Body of pancreas (tissue), 4 donors: ENCODE data around the gene NTN4.

Experiments used
- POLR2A ChIP-seq, 3 donors: fragments of 450-650 bp; IDR thresholded peaks; one replicate each; pipeline ENCODE4 v1.6.1; 2016; ENCODE audit warnings: antibody characterized with exemption in 3 of 3, mild to moderate bottlenecking in 2 of 3
- TF ChIP-seq, protein P1 (sequence below), 7 experiments: fragments of 450-650 bp in 4 of 7; fragments of 200-600 bp in 3 of 7; sonication (generic) in 3 of 7; IDR thresholded peaks; one replicate each; pipeline ENCODE4 v1.5.1; 2016 to 2019; ENCODE audit warnings: antibody characterized with exemption in 7 of 7

DNA sequence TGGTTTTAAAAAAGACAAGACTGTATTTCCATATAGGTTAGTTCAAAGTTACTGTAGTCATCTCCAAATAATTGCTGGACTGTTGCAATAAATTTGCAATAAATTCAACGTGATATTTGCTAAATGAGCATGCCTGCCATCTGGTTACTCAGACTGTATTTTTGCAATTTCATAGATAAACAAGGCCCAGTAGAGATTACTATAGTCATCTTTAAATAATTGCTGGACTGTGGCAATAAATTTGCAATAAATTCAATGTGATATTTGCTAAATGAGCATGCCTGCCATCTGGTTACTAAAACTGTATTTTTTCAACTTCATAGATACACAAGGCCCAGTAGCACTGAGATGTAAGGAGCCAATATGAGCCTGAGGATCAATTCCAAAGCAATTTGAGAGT lies 5.6 kb downstream of the NTN4 start:
- TF ChIP-seq, protein P1, sequence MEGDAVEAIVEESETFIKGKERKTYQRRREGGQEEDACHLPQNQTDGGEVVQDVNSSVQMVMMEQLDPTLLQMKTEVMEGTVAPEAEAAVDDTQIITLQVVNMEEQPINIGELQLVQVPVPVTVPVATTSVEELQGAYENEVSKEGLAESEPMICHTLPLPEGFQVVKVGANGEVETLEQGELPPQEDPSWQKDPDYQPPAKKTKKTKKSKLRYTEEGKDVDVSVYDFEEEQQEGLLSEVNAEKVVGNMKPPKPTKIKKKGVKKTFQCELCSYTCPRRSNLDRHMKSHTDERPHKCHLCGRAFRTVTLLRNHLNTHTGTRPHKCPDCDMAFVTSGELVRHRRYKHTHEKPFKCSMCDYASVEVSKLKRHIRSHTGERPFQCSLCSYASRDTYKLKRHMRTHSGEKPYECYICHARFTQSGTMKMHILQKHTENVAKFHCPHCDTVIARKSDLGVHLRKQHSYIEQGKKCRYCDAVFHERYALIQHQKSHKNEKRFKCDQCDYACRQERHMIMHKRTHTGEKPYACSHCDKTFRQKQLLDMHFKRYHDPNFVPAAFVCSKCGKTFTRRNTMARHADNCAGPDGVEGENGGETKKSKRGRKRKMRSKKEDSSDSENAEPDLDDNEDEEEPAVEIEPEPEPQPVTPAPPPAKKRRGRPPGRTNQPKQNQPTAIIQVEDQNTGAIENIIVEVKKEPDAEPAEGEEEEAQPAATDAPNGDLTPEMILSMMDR (IDR thresholded peaks at IDR 0.05): no peak
- TF ChIP-seq POLR2A (IDR thresholded peaks at IDR 0.05): no peak
